Raji (cell line): Measurements from ENCODE around the gene PCDHGA7.
"Not testable (repeated sequence)": the region's sequence is repeated elsewhere in the genome, so short reads cannot be mapped to it uniquely, and the experiment has no call there.

Experiments
- POLR2A ChIP-seq: IDR thresholded peaks from 2 replicates; pipeline ENCODE4 v1.6.1; 2011; ENCODE audit warnings: low read depth, low read length, control low read depth; ENCODE audit not compliant: insufficient read depth

The PCDHGA7 gene

DNA sequence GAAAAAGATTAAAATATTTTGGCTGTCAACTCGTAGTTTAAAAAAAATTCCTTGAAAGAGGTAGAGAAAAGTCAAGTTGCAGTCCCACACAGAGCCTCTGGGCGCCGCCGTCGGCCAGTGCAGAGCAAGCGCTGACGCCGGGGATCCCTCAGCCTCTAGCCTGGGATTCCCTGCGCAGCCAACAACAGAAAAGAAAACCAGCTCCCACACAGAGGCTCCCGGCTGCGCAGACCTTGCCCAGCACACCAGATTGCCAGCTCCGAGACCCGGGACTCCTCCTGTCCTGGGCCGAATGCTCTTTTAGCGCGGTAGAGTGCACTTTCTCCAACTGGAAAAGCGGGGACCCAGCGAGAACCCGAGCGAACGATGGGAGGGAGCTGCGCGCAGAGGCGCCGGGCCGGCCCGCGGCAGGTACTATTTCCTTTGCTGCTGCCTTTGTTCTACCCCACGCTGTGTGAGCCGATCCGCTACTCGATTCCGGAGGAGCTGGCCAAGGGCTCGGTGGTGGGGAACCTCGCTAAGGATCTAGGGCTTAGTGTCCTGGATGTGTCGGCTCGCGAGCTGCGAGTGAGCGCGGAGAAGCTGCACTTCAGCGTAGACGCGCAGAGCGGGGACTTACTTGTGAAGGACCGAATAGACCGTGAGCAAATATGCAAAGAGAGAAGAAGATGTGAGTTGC is 35.1 kb downstream of the PCDHGA7 start, which contains the start of gene PCDHGB7:
PCDHGB7 (plus strand) TSS at position 184 of the 679 bp plus-strand sequence; CDS start at position 367, 183 bp downstream.
- TF ChIP-seq POLR2A, result not testable (repeated sequence)

DNA sequence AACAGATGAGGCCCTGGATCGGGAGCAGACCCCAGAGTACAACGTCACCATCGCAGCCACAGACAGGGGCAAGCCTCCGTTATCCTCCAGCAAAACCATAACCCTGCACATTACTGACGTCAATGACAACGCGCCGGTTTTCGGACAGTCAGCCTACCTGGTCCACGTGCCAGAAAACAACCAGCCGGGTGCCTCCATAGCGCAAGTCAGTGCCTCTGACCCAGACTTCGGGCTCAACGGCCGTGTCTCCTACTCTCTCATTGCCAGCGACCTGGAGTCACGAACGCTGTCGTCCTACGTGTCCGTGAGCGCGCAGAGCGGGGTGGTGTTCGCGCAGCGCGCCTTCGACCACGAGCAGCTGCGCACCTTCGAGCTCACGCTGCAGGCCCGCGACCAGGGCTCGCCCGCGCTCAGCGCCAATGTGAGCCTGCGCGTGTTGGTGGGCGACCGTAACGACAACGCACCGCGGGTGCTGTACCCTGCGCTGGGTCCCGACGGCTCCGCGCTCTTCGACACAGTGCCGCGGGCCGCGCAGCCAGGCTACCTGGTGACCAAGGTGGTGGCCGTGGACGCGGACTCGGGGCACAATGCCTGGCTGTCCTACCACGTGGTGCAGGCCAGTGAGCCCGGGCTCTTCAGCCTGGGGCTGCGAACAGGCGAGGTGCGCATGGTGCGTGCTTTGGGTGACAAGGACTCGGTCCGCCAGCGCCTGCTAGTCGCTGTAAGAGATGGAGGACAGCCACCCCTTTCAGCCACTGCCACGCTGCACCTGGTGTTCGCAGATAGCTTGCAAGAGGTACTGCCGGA is 36.7 kb downstream of the PCDHGA7 start:
- no peak for TF ChIP-seq POLR2A

DNA sequence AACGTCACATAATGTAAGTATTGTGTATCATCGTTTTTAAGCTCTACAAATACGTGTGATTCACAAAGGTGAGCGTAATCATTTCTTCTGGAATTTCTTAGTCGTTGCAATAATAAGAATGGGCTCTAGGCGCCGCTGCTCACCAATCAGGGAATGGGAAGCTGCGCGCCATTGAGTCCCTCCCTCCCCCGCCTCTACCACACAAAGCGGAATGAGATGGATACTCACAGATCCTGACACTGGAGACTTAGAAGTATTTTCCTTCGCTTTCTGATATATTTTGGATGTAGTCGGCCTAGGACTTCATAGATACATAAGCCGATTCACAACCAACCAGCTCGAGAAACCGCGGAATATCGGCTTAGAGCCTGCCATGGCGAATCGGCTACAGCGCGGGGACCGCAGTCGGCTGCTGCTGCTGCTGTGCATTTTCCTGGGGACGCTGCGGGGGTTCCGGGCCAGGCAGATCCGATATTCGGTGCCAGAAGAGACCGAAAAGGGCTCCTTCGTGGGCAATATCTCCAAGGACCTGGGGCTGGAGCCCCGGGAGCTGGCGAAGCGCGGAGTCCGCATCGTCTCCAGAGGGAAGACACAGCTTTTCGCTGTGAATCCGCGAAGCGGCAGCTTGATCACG is 38.4 kb downstream of the PCDHGA7 start, which contains the start of gene PCDHGA11:
PCDHGA11 (plus strand) TSS at position 197 of the 634 bp plus-strand sequence; CDS start at position 374, 177 bp downstream.
- TF ChIP-seq POLR2A, result no peak

DNA sequence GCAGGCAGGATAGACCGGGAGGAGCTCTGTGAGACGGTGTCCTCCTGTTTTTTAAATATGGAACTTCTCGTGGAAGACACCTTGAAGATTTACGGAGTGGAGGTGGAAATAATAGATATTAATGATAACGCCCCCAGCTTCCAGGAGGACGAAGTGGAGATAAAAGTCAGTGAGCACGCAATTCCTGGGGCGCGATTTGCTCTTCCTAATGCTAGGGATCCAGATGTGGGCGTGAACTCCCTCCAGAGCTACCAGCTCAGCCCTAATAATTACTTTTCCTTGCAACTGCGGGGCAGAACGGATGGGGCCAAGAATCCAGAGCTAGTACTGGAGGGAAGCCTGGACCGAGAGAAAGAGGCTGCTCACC is 38.9 kb downstream of the PCDHGA7 start:
- no peak for TF ChIP-seq POLR2A

DNA sequence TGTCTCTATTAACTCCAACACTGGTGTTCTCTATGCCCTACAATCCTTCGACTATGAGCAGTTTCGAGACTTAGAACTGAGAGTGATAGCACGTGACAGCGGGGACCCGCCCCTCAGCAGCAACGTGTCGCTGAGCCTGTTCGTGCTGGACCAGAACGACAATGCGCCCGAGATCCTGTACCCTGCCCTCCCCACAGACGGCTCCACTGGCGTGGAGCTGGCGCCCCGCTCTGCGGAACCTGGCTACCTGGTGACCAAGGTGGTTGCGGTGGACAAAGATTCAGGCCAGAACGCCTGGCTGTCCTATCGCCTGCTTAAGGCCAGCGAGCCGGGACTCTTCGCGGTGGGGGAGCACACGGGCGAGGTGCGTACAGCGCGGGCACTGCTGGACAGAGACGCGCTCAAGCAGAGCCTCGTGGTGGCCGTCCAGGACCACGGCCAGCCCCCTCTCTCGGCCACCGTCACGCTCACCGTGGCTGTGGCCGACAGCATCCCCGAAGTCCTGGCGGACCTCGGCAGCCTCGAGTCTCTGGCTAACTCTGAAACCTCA is 40.3 kb downstream of the PCDHGA7 start:
- TF ChIP-seq POLR2A, result no peak

DNA sequence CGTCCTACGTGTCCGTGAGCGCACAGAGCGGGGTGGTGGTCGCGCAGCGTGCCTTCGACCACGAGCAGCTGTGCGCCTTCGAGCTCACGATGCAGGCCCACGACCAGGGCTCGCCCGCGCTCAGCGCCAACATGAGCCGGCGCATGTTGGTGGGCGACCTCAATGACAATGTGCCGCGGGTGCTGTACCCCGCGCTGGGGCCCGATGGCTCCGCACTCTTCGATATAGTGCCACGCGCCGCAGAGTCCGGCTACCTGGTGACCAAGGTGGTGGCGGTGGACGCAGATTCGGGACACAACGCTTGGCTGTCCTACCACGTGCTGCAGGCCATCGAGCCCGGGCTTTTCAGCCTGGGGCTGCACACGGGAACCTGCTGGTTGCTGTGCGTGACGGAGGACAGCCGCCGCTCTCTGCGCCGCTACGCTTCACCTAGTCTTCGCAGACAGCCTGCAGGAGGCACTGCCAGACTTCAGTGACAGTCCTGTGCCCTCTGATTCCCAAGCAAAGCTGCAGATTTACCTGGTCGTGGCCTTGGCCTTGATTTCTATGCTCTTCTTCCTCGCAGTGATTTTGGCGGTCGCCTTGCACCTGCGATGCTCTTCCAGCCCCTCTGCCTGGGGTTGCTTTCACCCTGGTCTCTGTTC is 45.4 kb downstream of the PCDHGA7 start:
- TF ChIP-seq POLR2A, result no peak

DNA sequence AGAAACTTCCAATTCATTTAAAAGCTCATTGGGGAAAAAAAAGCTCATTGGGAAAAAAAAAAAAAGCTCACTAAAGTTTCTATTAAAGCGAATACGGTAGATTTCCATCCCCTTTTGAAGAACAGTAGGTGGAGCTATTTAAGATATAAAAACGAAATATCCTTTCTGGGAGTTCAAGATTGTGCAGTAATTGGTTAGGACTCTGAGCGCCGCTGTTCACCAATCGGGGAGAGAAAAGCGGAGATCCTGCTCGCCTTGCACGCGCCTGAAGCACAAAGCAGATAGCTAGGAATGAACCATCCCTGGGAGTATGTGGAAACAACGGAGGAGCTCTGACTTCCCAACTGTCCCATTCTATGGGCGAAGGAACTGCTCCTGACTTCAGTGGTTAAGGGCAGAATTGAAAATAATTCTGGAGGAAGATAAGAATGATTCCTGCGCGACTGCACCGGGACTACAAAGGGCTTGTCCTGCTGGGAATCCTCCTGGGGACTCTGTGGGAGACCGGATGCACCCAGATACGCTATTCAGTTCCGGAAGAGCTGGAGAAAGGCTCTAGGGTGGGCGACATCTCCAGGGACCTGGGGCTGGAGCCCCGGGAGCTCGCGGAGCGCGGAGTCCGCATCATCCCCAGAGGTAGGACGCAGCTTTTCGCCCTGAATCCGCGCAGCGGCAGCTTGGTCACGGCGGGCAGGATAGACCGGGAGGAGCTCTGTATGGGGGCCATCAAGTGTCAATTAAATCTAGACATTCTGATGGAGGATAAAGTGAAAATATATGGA is 48.0 kb downstream of the PCDHGA7 start, which contains the start of gene PCDHGA12:
PCDHGA12 (plus strand) TSS at position 176 of the 782 bp plus-strand sequence; CDS start at position 429, 253 bp downstream.
- no peak for TF ChIP-seq POLR2A

DNA sequence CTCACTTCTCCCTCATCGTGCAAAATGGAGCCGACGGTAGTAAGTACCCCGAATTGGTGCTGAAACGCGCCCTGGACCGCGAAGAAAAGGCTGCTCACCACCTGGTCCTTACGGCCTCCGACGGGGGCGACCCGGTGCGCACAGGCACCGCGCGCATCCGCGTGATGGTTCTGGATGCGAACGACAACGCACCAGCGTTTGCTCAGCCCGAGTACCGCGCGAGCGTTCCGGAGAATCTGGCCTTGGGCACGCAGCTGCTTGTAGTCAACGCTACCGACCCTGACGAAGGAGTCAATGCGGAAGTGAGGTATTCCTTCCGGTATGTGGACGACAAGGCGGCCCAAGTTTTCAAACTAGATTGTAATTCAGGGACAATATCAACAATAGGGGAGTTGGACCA is 48.7 kb downstream of the PCDHGA7 start:
- TF ChIP-seq POLR2A, result no peak

DNA sequence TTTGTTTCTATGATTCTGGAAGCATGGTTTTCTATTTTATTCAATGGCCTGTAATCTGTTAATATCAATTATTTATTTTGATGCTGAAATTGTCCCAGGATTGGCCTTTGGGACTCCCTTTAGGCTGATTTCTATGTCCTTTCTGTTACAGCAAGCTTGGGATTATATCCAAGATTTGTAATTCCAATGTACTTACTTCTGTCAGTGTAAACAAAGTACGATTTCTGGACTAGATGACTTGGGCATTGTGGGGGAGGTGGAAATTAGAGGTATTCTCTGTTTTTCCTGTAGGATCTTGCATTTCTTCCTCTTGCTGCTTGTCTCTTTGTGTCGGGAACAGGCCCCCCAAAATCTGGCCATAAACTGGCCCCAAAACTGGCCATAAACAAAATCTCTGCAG is 51.5 kb downstream of the PCDHGA7 start:
- no peak for TF ChIP-seq POLR2A
